Middle frontal gyrus (tissue), 1 donor: Measurements from ENCODE around the gene ERP27.

Experiments used
- DNase-seq: peaks from one replicate; pipeline ENCODE4 v3.0.0-alpha.2; 2015; ENCODE audit warnings: low spot score; ENCODE audit errors: extremely low spot score

Gene ERP27

DNA sequence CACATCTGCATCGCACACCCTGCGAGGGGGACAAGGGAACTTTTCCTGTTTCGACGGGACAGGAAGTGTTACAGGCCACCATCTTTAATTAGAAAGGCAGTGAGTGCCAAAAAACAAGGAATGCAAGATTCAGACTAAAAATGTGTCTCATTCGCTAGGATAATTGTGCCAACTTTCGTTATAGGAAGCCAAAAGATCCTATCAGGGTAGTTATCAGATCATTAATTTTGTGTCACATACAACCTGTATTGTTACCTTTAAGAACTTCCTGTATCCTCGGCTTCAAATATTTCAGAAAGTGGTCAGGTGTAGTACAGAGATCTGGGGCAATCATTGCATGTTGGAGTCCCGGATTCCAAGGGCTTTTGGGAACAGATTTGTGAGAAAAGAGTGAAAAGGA, 33.5 kb downstream of the ERP27 start:
- DNase-seq: no peak

DNA sequence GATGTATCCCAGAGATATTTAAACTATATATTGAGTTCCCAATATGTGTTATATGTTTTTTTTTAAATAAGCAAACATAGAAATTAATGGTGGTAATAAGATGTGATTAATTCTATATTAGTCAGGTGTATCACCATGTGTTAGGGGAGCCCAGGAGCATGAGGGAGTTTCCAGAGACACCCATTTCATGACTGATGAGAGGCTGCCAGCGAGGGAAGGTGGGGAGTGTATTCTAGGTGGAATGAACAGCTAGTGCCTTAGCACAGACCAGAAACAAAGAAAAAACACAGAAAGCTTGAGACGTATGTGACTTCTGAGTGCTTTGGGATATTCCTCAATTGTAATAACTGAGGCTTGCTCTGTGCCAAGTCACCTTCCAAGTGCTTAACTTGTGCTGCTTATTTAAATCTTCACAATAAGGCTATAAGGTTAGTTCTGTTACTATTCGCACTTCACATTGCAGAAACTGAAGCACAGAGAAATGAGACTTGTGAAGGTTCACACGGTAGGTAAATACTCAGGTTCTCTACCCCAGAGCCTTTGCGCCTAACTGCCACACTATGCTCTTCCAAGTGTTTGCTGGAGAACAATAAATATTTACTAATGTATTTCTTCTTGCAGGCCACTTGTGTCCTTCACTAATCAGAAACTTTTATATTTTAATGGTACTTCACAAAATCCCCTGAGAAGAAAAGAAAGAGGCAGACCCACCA, 34.8 kb downstream of the ERP27 start:
- no peak for DNase-seq

DNA sequence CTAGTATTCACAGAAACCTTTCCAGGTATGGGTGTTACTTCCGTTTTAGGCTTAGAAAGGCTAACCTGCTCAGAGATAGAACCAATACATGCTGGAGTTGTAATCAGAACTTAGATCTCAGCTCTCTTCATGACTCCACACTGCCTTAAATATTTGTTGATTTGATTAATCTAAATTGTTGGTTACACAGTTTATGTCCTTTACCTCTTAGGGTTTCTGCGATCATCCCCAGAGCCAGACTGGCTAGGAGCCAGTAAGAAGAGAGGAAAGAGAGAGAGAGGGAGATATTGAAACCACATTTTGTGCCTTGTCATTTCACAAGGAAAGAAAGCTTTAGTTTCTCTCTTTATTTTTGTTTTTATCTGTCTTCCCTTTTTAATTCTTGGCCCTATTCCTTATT, 35.9 kb downstream of the ERP27 start:
- DNase-seq: no peak

DNA sequence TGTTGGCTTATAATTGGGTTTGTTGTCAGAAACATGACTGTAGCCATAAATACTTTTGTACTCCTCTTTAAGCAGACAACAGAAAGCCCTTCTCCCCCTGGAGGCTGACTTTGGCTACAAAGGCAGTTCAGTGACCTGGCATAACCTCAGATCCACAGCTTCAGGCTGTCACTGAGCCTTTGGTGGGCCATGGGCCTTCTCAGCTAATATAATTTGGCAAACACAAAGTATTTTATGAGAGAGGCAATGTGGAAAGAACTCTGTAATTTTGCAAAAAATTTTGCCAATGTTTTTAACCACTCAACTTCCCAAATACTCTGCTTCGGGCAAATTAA, 37.1 kb downstream of the ERP27 start:
- no peak for DNase-seq

DNA sequence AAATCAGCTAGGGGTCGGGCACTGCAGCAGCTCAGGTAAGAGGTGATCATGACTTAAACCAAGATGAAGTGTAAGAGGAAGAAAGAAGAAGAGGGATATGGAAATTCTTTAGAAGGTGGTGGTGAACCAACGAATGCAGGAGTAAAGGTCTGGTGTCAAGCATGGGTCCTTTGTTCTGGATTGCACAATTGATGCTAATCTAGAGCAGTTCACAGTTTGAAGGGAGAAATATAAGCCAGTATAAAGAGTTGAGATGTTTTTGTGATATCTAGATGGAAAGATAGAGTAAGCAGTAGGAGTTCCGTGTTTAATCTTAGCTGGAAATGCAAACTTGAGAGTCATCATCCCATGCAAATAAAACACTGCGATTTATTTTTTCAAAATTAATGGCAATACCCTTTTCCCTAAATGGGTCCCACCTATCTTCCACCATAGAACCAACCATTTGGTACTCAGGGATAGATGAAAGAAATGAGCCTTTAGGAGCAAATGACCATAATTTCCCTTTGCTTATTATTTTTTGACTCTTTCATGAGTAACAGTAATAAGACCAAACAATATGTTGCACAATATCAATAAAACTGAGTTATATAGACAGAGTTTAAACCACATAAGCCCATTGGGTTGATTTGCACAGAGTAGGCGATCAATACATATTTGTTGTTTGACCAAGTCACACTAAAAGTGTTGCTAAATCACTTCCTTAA, 37.7 kb downstream of the ERP27 start:
- no peak for DNase-seq

DNA sequence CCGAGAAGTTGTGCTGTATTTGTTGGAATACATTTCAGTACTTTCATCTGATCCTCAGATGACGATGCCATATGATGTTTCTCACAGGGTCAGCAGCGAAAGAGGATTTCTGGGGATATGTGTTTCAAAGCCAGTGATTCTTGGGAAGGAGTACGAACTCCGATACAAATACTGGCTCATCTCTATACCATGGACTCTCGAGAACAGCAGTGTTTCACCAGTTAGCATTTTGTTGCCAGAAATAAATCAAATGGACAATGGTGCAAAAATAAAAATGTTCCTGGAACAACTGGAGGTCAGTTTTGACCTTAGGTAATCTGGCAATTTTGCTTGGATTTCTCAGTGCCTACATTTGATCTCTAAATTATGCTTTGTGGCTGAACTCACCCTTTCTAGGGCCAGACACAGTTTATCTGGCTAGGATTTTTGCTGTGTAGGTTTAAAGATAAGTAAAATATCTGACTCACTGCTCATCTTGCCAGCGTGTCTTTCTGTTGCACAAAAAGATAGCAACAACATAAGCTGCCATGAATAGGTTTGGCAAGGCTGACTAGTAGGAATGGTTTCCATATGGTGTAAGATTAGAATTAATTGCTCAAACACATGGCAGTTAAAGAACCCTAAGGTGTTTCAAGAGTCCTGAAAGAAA, 41.7 kb downstream of the ERP27 start:
- no peak for DNase-seq

DNA sequence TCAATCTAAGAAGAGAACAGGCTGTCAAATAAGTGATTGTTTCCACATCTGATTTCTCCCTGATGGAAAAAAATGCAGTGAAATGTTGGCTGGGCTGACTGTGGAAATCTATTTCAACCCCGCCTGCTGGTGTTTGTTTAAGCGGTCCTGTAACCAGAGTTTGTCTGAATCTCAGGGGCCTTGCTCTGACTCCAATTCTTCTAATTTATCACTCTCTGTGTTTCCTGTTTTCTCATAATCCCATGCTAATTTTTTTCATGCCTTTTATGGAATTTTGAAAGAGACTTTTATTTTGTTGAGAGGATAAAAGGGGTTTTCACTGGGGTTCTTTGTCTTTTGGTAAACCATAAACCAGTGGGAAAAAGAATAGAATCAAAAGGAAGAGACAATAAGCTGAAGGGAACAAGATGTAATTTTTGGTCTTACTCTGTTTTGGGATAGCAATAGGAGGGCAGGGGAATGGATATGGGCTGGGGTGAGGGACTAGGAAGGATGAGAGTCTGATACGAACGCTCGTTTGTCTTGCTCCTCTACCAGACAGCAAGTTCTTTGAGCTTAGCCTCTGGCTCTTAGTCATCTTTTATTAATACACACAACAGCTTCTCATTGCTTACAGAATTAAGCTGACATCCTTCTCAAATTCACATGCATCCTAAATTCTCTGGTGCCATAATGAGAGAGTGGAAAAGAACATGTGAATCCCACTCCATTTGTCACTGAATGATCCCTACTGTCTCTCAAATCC, 44.7 kb downstream of the ERP27 start:
- no peak for DNase-seq

DNA sequence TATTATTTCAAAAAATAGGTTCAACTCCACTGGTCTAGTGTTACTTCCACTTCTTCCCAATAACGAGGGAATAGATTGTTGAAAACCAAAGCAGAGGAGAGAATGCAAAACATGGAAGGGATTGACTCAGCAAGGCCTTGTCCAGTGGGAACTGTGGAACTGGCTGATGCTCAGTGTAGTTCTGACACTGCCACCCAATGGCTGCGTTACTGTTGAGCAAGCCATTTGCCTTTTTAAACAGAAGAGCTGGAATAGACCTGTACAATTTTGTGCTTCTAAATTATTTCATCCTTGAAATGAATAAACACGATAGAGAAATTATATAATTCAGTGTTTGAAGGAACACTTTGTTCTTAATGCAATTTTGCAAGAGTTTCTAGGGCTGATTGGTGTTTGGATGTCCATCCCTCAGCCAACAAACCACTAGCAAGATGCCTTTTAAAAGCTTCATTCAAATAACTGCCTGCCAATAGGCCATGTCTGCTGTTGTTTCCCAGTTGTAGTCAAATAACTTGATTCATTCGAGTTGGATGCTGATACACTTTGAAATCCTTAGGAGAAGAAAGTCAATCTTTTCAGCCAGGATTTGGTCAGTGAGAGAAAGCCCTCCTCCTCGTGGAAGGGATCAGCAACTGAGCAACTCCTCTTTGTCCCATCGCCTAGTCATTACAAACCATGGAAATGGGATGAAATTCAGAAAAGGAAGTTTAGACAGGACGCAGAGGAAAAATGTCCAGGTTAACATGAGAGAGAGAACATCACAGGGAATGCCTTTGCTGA, 45.4 kb downstream of the ERP27 start:
- DNase-seq: no peak

DNA sequence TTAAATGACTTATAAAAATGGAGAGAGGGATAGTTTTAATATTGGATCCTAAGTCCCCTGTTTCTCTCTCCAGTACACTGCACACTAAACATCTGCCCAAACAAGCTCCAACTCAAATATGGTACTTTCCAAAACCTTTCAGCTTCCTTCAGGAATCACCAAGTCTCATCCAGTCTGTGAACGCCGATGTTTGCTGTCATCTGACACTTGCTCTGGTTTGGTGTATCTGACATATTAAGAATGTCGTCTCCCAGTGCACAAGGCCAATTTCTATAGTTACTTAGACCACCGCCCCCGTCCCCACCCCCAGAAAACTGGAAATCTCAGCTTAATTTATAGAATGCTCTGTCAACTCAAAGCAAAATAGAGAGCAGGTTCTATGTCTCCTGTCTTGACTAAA, 47.6 kb downstream of the ERP27 start:
- no peak for DNase-seq

DNA sequence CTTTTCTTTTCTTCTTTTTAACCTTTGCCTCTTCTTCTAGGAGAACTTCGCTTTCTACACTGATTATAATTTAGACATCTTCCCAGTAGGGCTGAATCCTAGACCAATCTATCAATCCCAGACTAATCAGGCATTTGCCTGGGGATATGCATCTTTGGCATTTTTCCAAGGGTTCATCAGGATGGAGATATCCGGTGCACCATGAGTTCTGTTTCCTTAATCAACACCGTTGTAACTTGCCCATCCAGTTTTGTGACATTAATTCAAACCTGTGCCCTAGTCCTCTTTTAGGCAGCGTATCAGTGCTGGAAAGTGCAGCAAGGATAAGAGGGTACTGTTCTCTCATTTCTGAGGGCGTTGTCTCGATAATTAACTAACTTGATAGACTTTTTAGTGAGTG, 52.1 kb downstream of the ERP27 start:
- no peak for DNase-seq

DNA sequence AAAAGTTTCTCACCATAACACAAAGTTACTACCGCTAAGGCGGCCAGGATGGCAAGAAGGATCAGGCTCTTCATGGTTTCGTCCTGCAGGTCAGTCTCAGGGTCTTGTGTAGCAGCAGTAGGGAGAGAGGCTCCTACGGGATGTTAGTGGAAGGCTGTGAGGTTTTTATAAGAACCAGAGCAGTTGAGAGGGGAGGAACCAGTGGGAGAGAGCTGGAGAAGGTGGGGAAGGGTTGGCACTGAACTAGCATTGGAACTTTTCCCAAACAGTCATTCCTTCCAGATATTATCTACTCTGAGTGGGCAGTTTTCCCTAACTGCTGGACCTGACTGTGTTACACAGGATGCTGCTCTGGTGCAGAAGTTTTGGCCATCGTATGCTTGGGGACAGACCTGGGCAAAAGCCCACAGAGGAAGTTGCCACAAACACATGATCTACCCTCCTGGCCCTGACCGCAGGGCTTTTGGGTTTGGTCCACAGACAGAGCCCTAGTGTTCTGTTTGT, 52.6 kb downstream of the ERP27 start, which contains the start of gene MGP:
MGP (minus strand) TSS at position 137 of the 504 bp plus-strand sequence; CDS start at position 74, 63 bp downstream.
- no peak for DNase-seq

DNA sequence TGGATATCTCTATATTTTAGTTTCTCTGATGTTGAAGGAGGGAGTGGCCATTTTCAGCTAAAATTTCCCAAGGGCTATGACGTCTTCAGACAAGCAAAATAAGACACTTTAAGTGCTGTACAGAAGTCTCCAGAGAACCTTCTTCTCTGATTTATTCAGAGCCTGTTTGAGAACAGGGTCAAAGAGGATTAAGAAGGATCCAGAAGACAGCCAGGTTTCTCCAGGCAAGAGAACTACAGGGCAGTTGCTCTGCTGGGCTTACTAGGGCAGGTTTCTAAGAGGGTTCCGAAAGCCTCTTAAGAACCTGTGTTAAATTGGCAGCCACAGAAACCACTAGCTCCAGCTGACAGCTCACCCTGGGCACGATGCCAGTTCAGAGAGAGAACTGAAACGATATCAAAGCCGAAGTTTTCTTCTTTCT, 53.9 kb downstream of the ERP27 start:
- peak; percentile 22 for DNase-seq

DNA sequence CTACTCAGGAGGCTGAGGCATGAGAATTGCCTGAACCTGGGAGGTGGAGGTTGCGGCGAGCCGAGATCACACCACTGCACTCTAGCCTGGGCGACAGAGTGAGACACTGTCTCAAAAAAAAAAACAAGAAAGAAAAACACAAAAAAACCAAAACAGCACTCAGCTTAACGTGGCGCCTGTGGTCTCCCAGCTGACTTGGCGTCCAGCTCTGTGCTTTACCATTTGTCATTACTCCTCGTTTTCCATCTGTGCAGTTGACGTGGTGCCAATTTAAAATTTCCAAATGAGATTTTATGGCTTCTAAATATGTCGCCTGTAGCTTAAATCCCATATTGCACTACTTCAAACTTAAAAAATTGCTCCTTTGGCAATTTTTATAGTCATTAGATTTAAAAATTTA, 54.7 kb downstream of the ERP27 start:
- peak; percentile 33 for DNase-seq

DNA sequence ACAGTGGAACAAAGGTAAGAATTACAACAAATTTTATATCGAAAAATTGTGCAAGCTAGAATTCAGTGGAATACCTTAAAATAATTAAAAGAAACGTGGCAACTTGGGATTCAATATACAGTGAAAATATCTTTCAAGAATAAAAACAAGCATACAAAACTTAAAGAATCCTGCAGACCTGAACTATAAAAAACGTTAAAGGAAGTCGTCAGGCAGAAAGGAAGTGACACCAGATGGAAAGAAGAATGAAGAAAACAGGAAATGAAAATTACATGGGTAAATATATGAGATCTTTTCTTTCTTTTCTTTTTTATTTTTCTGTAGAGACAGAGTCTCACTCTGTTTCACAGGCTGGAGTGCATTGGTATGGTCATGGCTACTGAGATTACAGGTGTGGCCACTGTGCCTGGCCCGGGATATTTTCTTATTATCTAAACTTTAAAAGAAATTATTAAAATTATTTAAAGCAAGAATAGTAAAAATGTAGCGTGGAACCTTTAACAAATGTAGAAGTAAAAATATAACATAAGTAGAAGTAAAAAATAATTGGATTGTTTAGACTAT, 57.4 kb downstream of the ERP27 start:
- DNase-seq: no peak

DNA sequence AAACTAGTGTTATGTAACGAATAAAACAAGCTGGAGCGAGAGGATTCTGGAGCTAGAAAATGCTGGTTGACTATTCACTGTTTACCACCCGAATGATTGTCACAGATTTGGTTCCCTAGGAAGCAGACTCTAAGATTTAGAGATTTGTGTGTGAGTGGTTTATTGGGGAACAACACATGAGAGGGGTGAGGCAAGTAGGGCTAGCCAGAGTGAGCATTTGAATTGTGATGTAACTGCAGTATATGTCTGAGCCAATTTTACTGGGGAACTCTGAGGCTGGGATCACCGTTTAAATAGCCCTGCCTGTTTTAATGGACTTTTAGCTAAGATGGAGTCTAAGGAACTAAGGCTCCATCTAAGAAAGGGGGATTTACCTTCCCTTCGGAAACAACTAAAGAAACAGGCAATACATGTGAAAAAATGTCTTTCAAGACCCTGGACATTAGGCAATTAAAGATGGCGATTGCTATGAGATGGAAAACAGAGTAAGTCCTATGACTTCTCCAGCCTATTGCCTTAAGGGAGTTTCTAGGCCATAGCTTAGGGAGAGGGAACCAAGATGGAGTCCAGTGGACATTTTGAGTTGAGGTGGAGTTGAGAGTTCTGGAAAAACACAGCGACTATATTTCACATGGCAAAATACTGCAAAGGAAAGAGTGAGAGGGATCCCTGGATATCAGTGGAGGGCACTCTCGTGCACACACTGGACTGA, 59.0 kb downstream of the ERP27 start:
- DNase-seq: no peak

DNA sequence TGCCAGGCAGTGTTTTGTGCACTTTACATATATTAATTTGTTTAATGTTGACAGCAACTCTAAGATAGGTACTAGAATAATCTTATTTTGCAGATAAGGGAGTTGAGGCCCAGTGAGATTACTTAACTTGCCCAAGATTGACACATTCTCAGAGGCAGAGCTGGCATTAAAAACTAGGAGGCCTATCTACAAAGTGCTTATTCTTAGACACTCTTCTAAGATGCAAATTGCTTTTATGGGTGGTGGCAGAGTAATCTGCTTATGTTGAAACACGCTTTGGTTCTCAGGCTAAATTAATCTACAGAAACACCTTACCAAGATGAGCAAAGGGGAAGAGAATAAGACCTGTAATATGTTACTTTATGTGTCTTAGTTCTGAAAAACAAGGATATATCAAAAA, 59.8 kb downstream of the ERP27 start:
- DNase-seq: no peak

DNA sequence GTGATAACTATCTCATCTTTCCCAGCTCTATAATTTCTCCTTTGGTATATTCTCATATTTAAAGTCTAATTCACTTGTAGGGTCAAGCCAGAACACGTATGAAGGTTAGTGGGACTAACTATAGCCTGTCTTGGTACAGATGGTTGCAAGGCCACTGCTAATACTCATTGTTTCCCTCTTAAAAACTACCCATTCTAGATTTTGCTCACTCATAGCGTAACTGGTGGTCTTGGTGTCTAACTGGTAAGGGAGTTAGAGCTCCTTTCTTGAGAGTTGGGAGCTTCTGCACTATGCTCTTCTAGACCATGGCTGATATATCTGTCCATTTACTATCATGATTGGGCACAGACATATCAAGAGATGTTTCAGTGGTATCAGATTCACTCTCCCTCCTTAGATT, 61.5 kb downstream of the ERP27 start:
- no peak for DNase-seq

DNA sequence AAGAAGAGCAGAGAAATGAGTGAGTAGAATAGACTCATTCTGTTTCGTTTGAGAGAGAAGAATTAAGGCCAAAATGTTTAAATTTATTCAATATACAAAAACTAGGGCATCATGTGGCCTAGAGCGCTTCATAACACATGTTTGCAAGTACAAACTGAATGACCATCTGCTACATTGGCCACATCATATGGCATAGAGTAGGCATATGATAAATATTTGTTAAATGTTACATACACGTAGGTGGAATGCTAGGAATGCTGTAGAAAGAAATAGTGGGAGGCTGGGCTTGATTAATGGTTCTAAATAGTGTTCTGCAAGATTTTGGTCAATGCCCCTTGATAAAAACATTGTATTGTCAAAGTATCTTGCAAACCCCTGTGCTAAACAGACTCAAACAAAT, 63.5 kb downstream of the ERP27 start:
- no peak for DNase-seq

DNA sequence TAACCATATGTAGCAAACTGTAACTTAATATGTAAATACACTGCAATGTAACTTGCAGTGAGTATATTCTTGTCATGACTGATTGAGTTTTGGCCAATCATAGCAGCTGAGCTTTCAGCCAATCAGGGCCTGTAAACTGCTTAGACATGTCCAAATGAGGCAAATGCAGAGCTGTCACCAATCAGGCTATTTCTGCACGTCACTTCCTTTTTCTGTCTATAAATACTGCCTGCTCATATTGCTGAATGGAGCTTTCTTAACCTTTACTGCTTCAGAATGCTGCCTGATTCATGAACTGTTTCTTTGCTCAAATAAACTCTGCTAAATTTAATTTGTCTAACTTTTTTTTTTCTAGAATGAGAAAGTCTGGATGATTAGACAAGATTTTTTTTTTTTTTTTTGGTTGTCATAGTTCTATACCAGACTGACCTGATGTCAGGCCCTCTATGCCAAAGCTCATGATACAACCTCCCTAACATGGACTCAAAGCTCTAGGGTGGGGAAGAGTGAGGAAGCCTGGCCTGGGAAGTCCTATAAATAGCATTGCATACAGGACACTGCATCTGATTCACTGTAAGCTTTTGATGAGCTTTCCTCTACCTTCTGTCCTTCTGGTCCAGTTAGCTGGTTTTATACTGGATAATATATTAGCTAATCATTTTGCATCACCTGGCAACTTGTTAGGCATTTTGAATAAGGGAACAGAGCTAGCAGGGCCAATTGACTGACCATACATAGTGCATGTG, 64.7 kb downstream of the ERP27 start:
- no peak for DNase-seq
